Keratinocyte (primary cell): ENCODE results near the gene TMEM266. TPM values are rescaled to one million over a fixed set of nuclear protein-coding genes. Genes with fewer than 3 reads are reported as not detected.

Experiments
- DNase-seq: peaks from one replicate; pipeline ENCODE4 v3.0.0-alpha.2; 2011; ENCODE audit warnings: low read depth, missing footprints, low spot score
- FAIRE-seq: peaks from 2 replicates; lab custom pipeline; 2011; peaks lifted over from hg19 to GRCh38; lab: Jason Lieb, UNC
- H2AFZ ChIP-seq: 2 replicates; pipeline ENCODE4 v1.6.0; 2012; ENCODE audit warnings: low read length, control low read depth, inconsistent platforms; ENCODE audit not compliant: control insufficient read depth
- H3K27ac ChIP-seq: 2 replicates; pipeline ENCODE4 v1.5.1; 2011; ENCODE audit warnings: low read length; ENCODE audit not compliant: control insufficient read depth, insufficient read depth
- H3K27me3 ChIP-seq: 3 replicates; pipeline ENCODE4 v1.6.0; 2011; ENCODE audit warnings: low read length; ENCODE audit not compliant: control insufficient read depth, insufficient read depth; ENCODE audit errors: extremely low read depth
- H3K36me3 ChIP-seq, 2 experiments: 2 replicates in 1 of 2; 3 replicates in 1 of 2; pipeline ENCODE4 v1.5.1; 2011; ENCODE audit warnings: low read length in 2 of 2, mild to moderate bottlenecking in 1 of 2; ENCODE audit not compliant: control insufficient read depth in 2 of 2, insufficient read depth in 2 of 2; ENCODE audit errors: extremely low read depth in 1 of 2
- H3K4me1 ChIP-seq: 3 replicates; pipeline ENCODE4 v1.5.1; 2011; ENCODE audit warnings: low read length; ENCODE audit not compliant: control insufficient read depth, insufficient read depth; ENCODE audit errors: extremely low read depth
- H3K4me2 ChIP-seq: 3 replicates; pipeline ENCODE4 v1.6.0; 2011; ENCODE audit warnings: low read depth, low read length; ENCODE audit not compliant: control insufficient read depth, insufficient read depth; ENCODE audit errors: extremely low read depth
- H3K4me3 ChIP-seq, 3 experiments: fragments of 200-600 bp in 1 of 3; sonication (generic) in 1 of 3; 2 replicates in 2 of 3; 3 replicates in 1 of 3; pipeline ENCODE4 v1.5.1; 2011 to 2016; ENCODE audit warnings: low read length in 3 of 3, mild to moderate bottlenecking in 3 of 3, control low read depth in 2 of 3, inconsistent platforms in 1 of 3, low read depth in 1 of 3, mixed read lengths in 1 of 3, mixed run types in 1 of 3, moderate library complexity in 1 of 3; ENCODE audit not compliant: control insufficient read depth in 2 of 3, insufficient read depth in 2 of 3; ENCODE audit errors: extremely low read depth in 1 of 3
- H3K79me2 ChIP-seq: 2 replicates; pipeline ENCODE4 v1.6.0; 2012; ENCODE audit warnings: low read length; ENCODE audit not compliant: control insufficient read depth, insufficient read depth
- H3K9ac ChIP-seq: 3 replicates; pipeline ENCODE4 v1.6.0; 2011; ENCODE audit warnings: low read length; ENCODE audit not compliant: control insufficient read depth, insufficient read depth; ENCODE audit errors: extremely low read depth
- H3K9me1 ChIP-seq: 3 replicates; pipeline ENCODE4 v1.6.0; 2011; ENCODE audit warnings: low read length; ENCODE audit not compliant: control insufficient read depth, insufficient read depth; ENCODE audit errors: extremely low read depth
- H3K9me3 ChIP-seq: 2 replicates; pipeline ENCODE4 v1.5.1; 2012; ENCODE audit warnings: low read depth, low read length; ENCODE audit not compliant: control insufficient read depth
- H4K20me1 ChIP-seq: 3 replicates; pipeline ENCODE4 v1.6.0; 2011; ENCODE audit warnings: low read length; ENCODE audit not compliant: control insufficient read depth, insufficient read depth; ENCODE audit errors: extremely low read depth
- CTCF ChIP-seq, 3 experiments: IDR thresholded peaks in 1 of 3; conservative IDR thresholded peaks in 1 of 3; optimal IDR thresholded peaks in 1 of 3; 2 replicates in 2 of 3; 3 replicates in 1 of 3; pipeline versions ENCODE3 to v1.5.1; 2011; ENCODE audit warnings: low read length in 3 of 3, mild to moderate bottlenecking in 3 of 3, moderate library complexity in 2 of 3, control low read depth in 1 of 3, inconsistent platforms in 1 of 3; ENCODE audit not compliant: insufficient read depth in 2 of 3; ENCODE audit errors: extremely low read depth in 1 of 3
- EZH2 ChIP-seq: IDR thresholded peaks from one replicate; pipeline ENCODE4 v1.6.1; 2012; ENCODE audit warnings: inconsistent platforms, mild to moderate bottlenecking, low read length, moderate library complexity
- dilution Hi-C: fragments of 300-500 bp; cut with MboI; formaldehyde crosslinking; loops from one replicate; pipeline ENCODE4 v1.7.0; 2020; ENCODE audit warnings: low sequenced_read_pairs; ENCODE audit not compliant: extremely low pct_ligation_motif_present
- polyA plus RNA-seq, 5 experiments: library from polyadenylated mRNA; depleted of rRNA in 3 of 5; stranded (reverse) in 3 of 5; stranded (forward) in 1 of 5; unstranded in 1 of 5; fragments of >200 nt; gene quantifications; 1 replicate in 1 of 5; 2 replicates in 3 of 5; 3 replicates in 1 of 5; pipeline versions ENCODE4 v1.2.1 to v1.2.3, GENCODE V29; 2011 to 2012; ENCODE audit warnings: missing spikeins in 2 of 5, low read depth in 1 of 5, low replicate concordance in 1 of 5

Gene TMEM266
- polyA plus RNA-seq, 1 donor (not counting 4 experiments of a cell fraction or from before 2014, with no cell fraction given), result 0.03 TPM

- Histone ChIP-seq H3K27me3 (peaks cover 4% of the 10 kb centered on the region), H2AFZ (no peak overlapping the region), H3K4me1 (no peaks in the 10 kb centered on the region), H3K27ac (no peak overlapping the region), H3K36me3 (no peaks in the 10 kb centered on the region), H3K9me1 (no peaks in the 10 kb centered on the region), H3K9me3 (no peaks in the 10 kb centered on the region), H4K20me1 (no peaks in the 10 kb centered on the region), H3K9ac (no peak overlapping the region), H3K4me2 (no peak overlapping the region), H3K4me3 (no peak overlapping the region), H3K79me2 (no peaks in the 10 kb centered on the region)
- DNase-seq, result no peak
- dilution Hi-C loops, result no loop called here
- TF ChIP-seq EZH2 (no peak), CTCF (optimal IDR thresholded peaks at IDR 0.05 in 1 of 3, IDR thresholded peaks at IDR 0.05 in 1 of 3, conservative IDR thresholded peaks at IDR 0.05 in 1 of 3; ENCODE audit: extremely low read depth in 1 of 3, insufficient read depth in 2 of 3, low read length in 3 of 3) (no peak)
- no peak for FAIRE-seq
Observed at GRCh38 chr15:76168237-76168984, 108.6 kb downstream of the TMEM266 start.

- H3K4me1 ChIP-seq, result no peaks in the 10 kb centered on the region
- DNase-seq (no peak), FAIRE-seq (peak; percentile 67)
- H3K79me2 ChIP-seq, result no peaks in the 10 kb centered on the region
- H3K9ac ChIP-seq, result no peak overlapping the region
- H3K27ac ChIP-seq, result no peak overlapping the region
- no peaks in the 10 kb centered on the region for H3K9me1 ChIP-seq
- no peak overlapping the region for H2AFZ ChIP-seq
- H3K36me3 ChIP-seq, result no peaks in the 10 kb centered on the region
- TF ChIP-seq EZH2, result no peak
- TF ChIP-seq CTCF (optimal IDR thresholded peaks at IDR 0.05 in 1 of 3, IDR thresholded peaks at IDR 0.05 in 1 of 3, conservative IDR thresholded peaks at IDR 0.05 in 1 of 3; ENCODE audit: extremely low read depth in 1 of 3, insufficient read depth in 2 of 3, low read length in 3 of 3), result no peak
- dilution Hi-C loops, result no loop called here
- H3K9me3 ChIP-seq, result no peaks in the 10 kb centered on the region
- H3K4me3 ChIP-seq, result no peak overlapping the region
- H4K20me1 ChIP-seq, result no peaks in the 10 kb centered on the region
- H3K27me3 ChIP-seq, result peaks cover 4% of the 10 kb centered on the region
- no peak overlapping the region for H3K4me2 ChIP-seq
Observed at GRCh38 chr15:76169018-76169417, 109.2 kb downstream of the TMEM266 start.
